H1 (cell line): ENCODE measurements around the gene RASSF3. TPM values are rescaled to one million over a fixed set of nuclear protein-coding genes. Genes with fewer than 3 reads are reported as not detected.

Experiments
- CTCF ChIA-PET: fragments of 300-600 bp; sonication (Branson Sonifier 250); formaldehyde crosslinking; loops from one replicate; lab custom pipeline; 2021; ENCODE audit not compliant: partially characterized antibody; lab: Charles Lee
- POLR2A ChIA-PET: fragments of 300-600 bp; sonication (Branson Sonifier 250); formaldehyde crosslinking; loops from one replicate; lab custom pipeline; 2021; ENCODE audit warnings: inconsistent platforms; ENCODE audit not compliant: partially characterized antibody; lab: Charles Lee
- DNase-seq, 2 experiments: peaks; one replicate each; pipeline versions ENCODE4 v3.0.0 to v3.0.0-alpha.2; 2010 to 2022; ENCODE audit warnings: low spot score in 2 of 2, low read depth in 1 of 2, mixed read lengths in 1 of 2
- FAIRE-seq: peaks from 2 replicates; lab custom pipeline; 2011; peaks lifted over from hg19 to GRCh38; lab: Jason Lieb, UNC
- H2AFZ ChIP-seq: 2 replicates; pipeline ENCODE4 v1.8.1; 2012; ENCODE audit warnings: low read length, inconsistent platforms
- H2AK5ac ChIP-seq: 2 replicates; pipeline ENCODE4 v1.6.1; 2013; ENCODE audit warnings: low read depth, low read length
- H2BK120ac ChIP-seq: replicated peaks from 2 replicates; pipeline ENCODE3; 2013; ENCODE audit warnings: low read depth, low read length, inconsistent platforms
- H2BK12ac ChIP-seq: 2 replicates; pipeline ENCODE4 v1.6.1; 2013; ENCODE audit warnings: low read depth, low read length
- H2BK15ac ChIP-seq: 2 replicates; pipeline ENCODE4 v1.6.1; 2013; ENCODE audit warnings: low read length
- H2BK20ac ChIP-seq: 2 replicates; pipeline ENCODE4 v1.6.1; 2013; ENCODE audit warnings: low read length
- H2BK5ac ChIP-seq: 2 replicates; pipeline ENCODE4 v1.6.1; 2013; ENCODE audit warnings: low read depth, low read length
- H3K14ac ChIP-seq: 2 replicates; pipeline ENCODE4 v1.6.1; 2013; ENCODE audit warnings: inconsistent platforms; ENCODE audit not compliant: insufficient read length
- H3K18ac ChIP-seq: 2 replicates; pipeline ENCODE4 v1.6.1; 2013; ENCODE audit warnings: low read length; ENCODE audit errors: extremely low read depth
- H3K23ac ChIP-seq: 2 replicates; pipeline ENCODE4 v1.6.1; 2013; ENCODE audit warnings: inconsistent platforms; ENCODE audit not compliant: insufficient read length
- H3K23me2 ChIP-seq: 2 replicates; pipeline ENCODE4 v1.6.1; 2013; ENCODE audit warnings: low read depth, low read length
- H3K27ac ChIP-seq: 2 replicates; pipeline ENCODE4 v1.6.1; 2011; ENCODE audit warnings: low read depth, low read length, inconsistent platforms
- H3K27me3 ChIP-seq, 4 experiments: replicated peaks in 1 of 4; 1 replicate in 1 of 4; 2 replicates in 3 of 4; pipeline versions ENCODE4 v1.6.1 to v1.8.1; 2011 to 2013; ENCODE audit warnings: low read length in 3 of 4, mild to moderate bottlenecking in 3 of 4, inconsistent platforms in 2 of 4, mixed read lengths in 2 of 4, moderate library complexity in 1 of 4; ENCODE audit not compliant: control insufficient read depth in 3 of 4, insufficient read depth in 3 of 4; ENCODE audit errors: extremely low read depth in 1 of 4
- H3K36me3 ChIP-seq, 4 experiments: 2 replicates each; pipeline versions ENCODE4 v1.6.1 to v1.8.1; 2011 to 2013; ENCODE audit warnings: mild to moderate bottlenecking in 4 of 4, low read length in 3 of 4, moderate library complexity in 2 of 4, control low read depth in 1 of 4, inconsistent platforms in 1 of 4; ENCODE audit not compliant: insufficient read depth in 4 of 4, control insufficient read depth in 2 of 4
- H3K4ac ChIP-seq: replicated peaks from 2 replicates; pipeline ENCODE3; 2013; ENCODE audit warnings: low read length, low read depth, mixed read lengths, inconsistent platforms; ENCODE audit not compliant: insufficient read length
- H3K4me1 ChIP-seq, 4 experiments: replicated peaks in 1 of 4; 1 replicate in 1 of 4; 2 replicates in 3 of 4; pipeline versions ENCODE4 v1.6.1 to v1.8.1; 2011 to 2013; ENCODE audit warnings: low read length in 3 of 4, inconsistent platforms in 2 of 4, mixed read lengths in 1 of 4; ENCODE audit not compliant: insufficient read depth in 4 of 4, control insufficient read depth in 3 of 4
- H3K4me2 ChIP-seq, 2 experiments: 2 replicates each; pipeline versions ENCODE4 v1.6.1 to v1.8.1; 2011 to 2013; ENCODE audit warnings: low read depth in 2 of 2, low read length in 2 of 2, control low read depth in 1 of 2, inconsistent platforms in 1 of 2, mild to moderate bottlenecking in 1 of 2; ENCODE audit not compliant: insufficient read depth in 1 of 2
- H3K4me3 ChIP-seq, 4 experiments: fragments of 200-600, 300-600 bp in 1 of 4; sonication (generic), shearing (Covaris generic), sonication (Bioruptor Twin) in 1 of 4; 2 replicates each; pipeline versions ENCODE4 v1.5.1 to v1.8.1; 2011 to 2016; ENCODE audit warnings: low read length in 4 of 4, low read depth in 3 of 4, control low read depth in 2 of 4, inconsistent platforms in 2 of 4, mild to moderate bottlenecking in 2 of 4, mixed read lengths in 1 of 4, moderate library complexity in 1 of 4; ENCODE audit not compliant: insufficient read depth in 2 of 4; ENCODE audit errors: extremely low read depth in 1 of 4
- H3K56ac ChIP-seq: replicated peaks from 2 replicates; pipeline ENCODE3; 2013; ENCODE audit warnings: low read depth, mild to moderate bottlenecking, mixed read lengths, low read length, inconsistent platforms; ENCODE audit not compliant: insufficient read length
- H3K79me1 ChIP-seq: 2 replicates; pipeline ENCODE4 v1.6.1; 2013; ENCODE audit warnings: low read depth, low read length, control low read depth
- H3K79me2 ChIP-seq, 2 experiments: 2 replicates each; pipeline versions ENCODE4 v1.6.1 to v1.8.1; 2012 to 2013; ENCODE audit warnings: low read length in 2 of 2, mild to moderate bottlenecking in 2 of 2, inconsistent platforms in 1 of 2; ENCODE audit not compliant: insufficient read depth in 2 of 2, control insufficient read depth in 1 of 2
- H3K9ac ChIP-seq, 4 experiments: replicated peaks in 1 of 4; 1 replicate in 1 of 4; 2 replicates in 3 of 4; pipeline versions ENCODE4 v1.6.1 to v1.8.1; 2011 to 2013; ENCODE audit warnings: low read depth in 3 of 4, low read length in 3 of 4, control low read depth in 2 of 4, mild to moderate bottlenecking in 2 of 4, moderate library complexity in 2 of 4, inconsistent platforms in 1 of 4; ENCODE audit errors: extremely low read depth in 1 of 4
- H3K9me3 ChIP-seq, 2 experiments: 2 replicates each; pipeline versions ENCODE4 v1.6.1 to v1.8.1; 2012 to 2013; ENCODE audit warnings: mild to moderate bottlenecking in 2 of 2, moderate library complexity in 2 of 2, control low read depth in 1 of 2, inconsistent platforms in 1 of 2, low read depth in 1 of 2, low read length in 1 of 2, mixed read lengths in 1 of 2; ENCODE audit not compliant: insufficient read depth in 2 of 2
- H4K20me1 ChIP-seq, 2 experiments: replicated peaks in 1 of 2; 2 replicates each; pipeline versions ENCODE3 to v1.8.1; 2011 to 2013; ENCODE audit warnings: inconsistent platforms in 2 of 2, low read length in 2 of 2, mild to moderate bottlenecking in 1 of 2; ENCODE audit not compliant: insufficient read depth in 2 of 2, control insufficient read depth in 1 of 2
- H4K5ac ChIP-seq: 2 replicates; pipeline ENCODE4 v1.6.1; 2013; ENCODE audit warnings: low read length, low read depth, mixed read lengths, inconsistent platforms; ENCODE audit not compliant: insufficient read length
- H4K8ac ChIP-seq: 2 replicates; pipeline ENCODE4 v1.8.0; 2013; ENCODE audit warnings: mild to moderate bottlenecking, moderate library complexity, low read length, inconsistent platforms; ENCODE audit not compliant: insufficient read depth; ENCODE audit errors: extremely low read depth
- H4K91ac ChIP-seq: replicated peaks from 2 replicates; pipeline ENCODE3; 2013; ENCODE audit warnings: low read length, mixed read lengths, inconsistent platforms; ENCODE audit not compliant: insufficient read length
- BACH1 ChIP-seq: IDR thresholded peaks from 2 replicates; pipeline ENCODE4 v1.6.1; 2012; ENCODE audit warnings: low read length, improper control_type of control experiment
- CREB1 ChIP-seq: IDR thresholded peaks from 2 replicates; pipeline ENCODE4 v1.6.1; 2012; ENCODE audit warnings: inconsistent platforms
- MAFK ChIP-seq: IDR thresholded peaks from 2 replicates; pipeline ENCODE4 v1.6.1; 2012; ENCODE audit warnings: low read depth, mild to moderate bottlenecking, improper control_type of control experiment, low read length
- WGBS, 2 experiments: shearing (Covaris generic) in 1 of 2; methylation state at CpG; one replicate each; pipeline versions ENCODE4 v1.1.6 to v1.1.7; 2013 to 2015; ENCODE audit warnings: low lambda C conversion rate in 2 of 2, mixed read lengths in 2 of 2, inconsistent platforms in 1 of 2, low coverage in 1 of 2, missing lambda C conversion rate in 1 of 2; ENCODE audit not compliant: insufficient replicate concordance in 2 of 2, insufficient coverage in 1 of 2, insufficient read length in 1 of 2; ENCODE audit errors: extremely low coverage in 1 of 2, missing lambda C conversion rate in 1 of 2; 5-methylcytosine and 5-hydroxymethylcytosine counted together
- polyA plus RNA-seq, 7 experiments: library from polyadenylated mRNA; depleted of rRNA in 3 of 7; stranded (reverse) in 5 of 7; unstranded in 2 of 7; fragments of >200 nt in 5 of 7; fragments of 200-250 nt in 2 of 7; gene quantifications; 1 replicate in 5 of 7; 2 replicates in 1 of 7; 4 replicates in 1 of 7; pipeline versions ENCODE4 v1.2.1 to v1.2.3, GENCODE V29; 2011 to 2013; ENCODE audit warnings: missing spikeins in 2 of 7, mixed read lengths in 2 of 7
- total RNA-seq: library from RNA; stranded (reverse); fragmentation: NEBNext Ultra II Directional; extraction: Animal tissue kit (Norgen Biotek cat#: 25700); gene quantifications from 2 replicates; pipeline ENCODE4 v1.2.1, GENCODE V29; 2021

Gene RASSF3
- total and polyA plus RNA-seq, 2 of the 8 experiments (the other 6 are each of a cell fraction or from before 2014, with no cell fraction given): 19.1 to 64.3 TPM

- FAIRE-seq: no peak
- H3K79me2 ChIP-seq: no peaks in the 10 kb centered on the region
Measured at GRCh38 chr12:64716371-64716770, 106.1 kb downstream of the RASSF3 start.

More at GRCh38 chr12:64716371-64716770, 106.1 kb downstream of the RASSF3 start:
- H4K91ac ChIP-seq: no peak overlapping the region
- CTCF ChIA-PET: interaction anchor here (0.9 to 3.5 kb wide), 5 partner anchors 13 to 168 kb away, joined by 3 to 15 read pairs (median 3); no protein-coding TSS in a partner anchor
- H2BK15ac ChIP-seq: no peak overlapping the region
- H3K23me2 ChIP-seq: no peaks in the 10 kb centered on the region
- H3K4ac ChIP-seq: no peak overlapping the region
- H3K4me2 ChIP-seq: no peak overlapping the region
- H3K18ac ChIP-seq: no peak overlapping the region
- H4K8ac ChIP-seq: no peak overlapping the region
- H4K20me1 ChIP-seq: peaks cover 0 to 2% of the 10 kb centered on the region in 2 experiments
- no peaks in the 10 kb centered on the region for H3K9me3 ChIP-seq
- no peak overlapping the region for H3K14ac ChIP-seq
- no peaks in the 10 kb centered on the region for H3K27me3 ChIP-seq
- TF ChIP-seq MAFK: no peak
- no peak for TF ChIP-seq CREB1
- no peak for TF ChIP-seq BACH1
- H3K27ac ChIP-seq: no peak overlapping the region
- POLR2A ChIA-PET: no interaction called here
- H4K5ac ChIP-seq: no peak overlapping the region
- no peak overlapping the region for H2BK5ac ChIP-seq
- H3K36me3 ChIP-seq: peaks cover 1 to 26% (median 18%) of the 10 kb centered on the region in 4 experiments; a peak in 6 of 8 replicates
- no peak overlapping the region for H2BK120ac ChIP-seq
- H2AFZ ChIP-seq: no peak overlapping the region
- DNase-seq: no peak
- H3K4me3 ChIP-seq: no peak overlapping the region
- no peak overlapping the region for H3K23ac ChIP-seq
- no peak overlapping the region for H3K9ac ChIP-seq
- H3K79me1 ChIP-seq: no peaks in the 10 kb centered on the region
- H3K56ac ChIP-seq: no peak overlapping the region
- no peak overlapping the region for H2BK12ac ChIP-seq
- WGBS, 2 experiments: 94% methylated on average over 4 of the region's 4 CpGs; no CpG with 5 or more reads in 1 of the 2 experiments
- no peaks in the 10 kb centered on the region for H3K4me1 ChIP-seq
- H2AK5ac ChIP-seq: no peak overlapping the region
- H2BK20ac ChIP-seq: no peak overlapping the region
